Fibroblast of upper back skin (primary cell): ENCODE measurements around the gene GLYATL3.

ENCODE experiments used
- DNase-seq: peaks from one replicate; pipeline ENCODE4 v3.0.0-alpha.2; 2013

Gene GLYATL3

GRCh38 chr6:49514571-49515484 lies 15.1 kb downstream of the GLYATL3 start:
- no peak for DNase-seq

GRCh38 chr6:49515485-49516146 lies 15.9 kb downstream of the GLYATL3 start:
- DNase-seq: no peak

GRCh38 chr6:49516147-49516505 lies 16.4 kb downstream of the GLYATL3 start:
- DNase-seq: no peak

DNA sequence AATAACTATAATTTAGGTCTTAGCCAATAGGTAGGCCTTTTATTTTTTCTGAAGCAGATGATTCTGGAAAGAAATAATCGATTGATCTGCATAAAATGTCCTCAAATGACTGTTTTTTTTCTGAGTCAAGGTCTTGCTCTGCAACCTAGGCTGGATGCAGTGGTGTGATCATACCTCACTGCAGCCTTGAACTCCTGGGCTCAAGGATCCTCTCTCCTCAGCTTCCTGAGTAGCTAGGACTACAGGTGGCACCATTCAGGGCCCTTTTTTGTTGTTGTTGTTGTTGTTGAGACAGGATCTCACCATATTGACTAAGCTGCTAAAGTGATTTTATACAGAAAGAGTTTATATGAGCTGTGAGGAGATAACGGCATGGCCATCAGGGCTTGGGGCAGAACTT lies 18.2 kb downstream of the GLYATL3 start:
- DNase-seq: no peak

- DNase-seq: no peak
Measured at GRCh38 chr6:49519660-49520059, 19.9 kb downstream of the GLYATL3 start.

GRCh38 chr6:49522710-49523593 lies 23.2 kb downstream of the GLYATL3 start:
- no peak for DNase-seq

DNA sequence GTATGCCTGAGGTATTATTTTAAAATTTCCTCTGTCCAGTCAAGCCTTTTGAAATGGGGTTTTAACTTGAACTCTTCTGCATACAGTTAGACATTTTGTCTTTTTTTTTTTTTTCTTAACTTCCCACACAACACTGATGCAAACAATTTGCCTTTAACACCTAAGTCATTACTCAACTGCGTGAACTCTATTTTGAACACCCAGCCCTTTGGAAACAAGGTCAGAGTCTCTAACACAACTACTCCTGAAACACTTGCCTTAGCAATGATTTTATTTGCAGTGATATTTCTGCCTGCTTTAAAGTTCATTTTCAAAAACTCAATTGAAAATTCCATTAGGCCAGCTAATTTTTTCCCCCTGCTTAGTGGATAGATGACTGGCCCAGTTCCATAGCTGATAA lies 24.2 kb downstream of the GLYATL3 start:
- DNase-seq: no peak

DNA sequence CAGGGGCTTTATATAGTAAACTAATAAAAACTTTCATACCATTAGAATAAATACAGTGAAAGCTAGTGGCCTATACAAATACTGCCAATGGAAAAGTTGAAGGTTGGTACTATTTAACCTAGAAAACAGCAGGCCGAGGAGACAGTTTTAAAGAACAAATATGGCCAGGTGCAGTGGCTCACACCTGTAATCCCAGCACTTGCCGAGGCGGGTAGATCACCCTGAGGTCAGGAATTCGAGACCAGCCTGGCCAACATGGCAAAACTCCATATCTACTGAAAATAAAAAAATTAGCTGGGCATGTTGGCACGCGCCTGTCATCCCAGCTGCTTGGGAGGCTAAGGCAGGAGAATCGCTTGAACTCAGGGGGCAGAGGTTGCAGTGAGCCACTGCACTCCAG lies 24.8 kb downstream of the GLYATL3 start:
- no peak for DNase-seq

GRCh38 chr6:49526598-49526997 lies 26.9 kb downstream of the GLYATL3 start:
- DNase-seq: no peak

DNA sequence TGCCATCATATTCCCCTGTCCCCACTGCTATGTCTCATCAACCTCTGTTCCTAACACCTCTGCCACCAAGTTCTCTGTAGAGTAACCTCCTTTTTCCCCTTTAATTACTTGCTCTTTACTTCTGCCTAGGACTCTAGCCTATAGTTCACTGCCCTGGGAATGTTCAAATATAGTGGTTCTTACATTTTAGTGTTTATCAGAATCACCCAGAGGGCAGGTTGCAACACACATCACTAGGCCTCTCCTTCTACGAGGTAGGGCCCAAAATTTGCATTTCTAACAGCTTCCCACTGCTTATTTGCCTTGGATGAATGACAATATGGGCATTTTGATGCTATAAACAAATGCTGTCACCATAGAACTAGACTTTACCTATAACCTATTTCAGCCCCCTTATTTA lies 27.6 kb downstream of the GLYATL3 start:
- no peak for DNase-seq

DNA sequence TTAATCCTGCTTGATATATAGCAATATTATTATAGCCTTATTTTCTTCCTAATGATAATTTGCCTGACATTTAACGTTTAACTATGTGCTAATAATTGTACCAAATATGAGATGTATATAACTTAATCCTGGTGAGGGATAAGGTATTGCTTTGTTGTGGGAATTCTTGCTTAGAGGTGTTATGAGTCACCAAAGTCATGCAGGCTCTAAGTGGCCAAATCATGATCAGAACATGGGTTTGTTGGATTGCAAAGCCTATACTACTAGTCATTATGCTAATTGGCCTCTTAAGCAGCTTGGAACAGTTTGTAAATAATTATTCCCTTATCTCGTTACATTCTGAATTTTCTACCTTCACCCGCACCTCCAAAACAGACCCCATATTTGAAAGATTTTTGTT lies 28.8 kb downstream of the GLYATL3 start:
- DNase-seq: no peak

DNA sequence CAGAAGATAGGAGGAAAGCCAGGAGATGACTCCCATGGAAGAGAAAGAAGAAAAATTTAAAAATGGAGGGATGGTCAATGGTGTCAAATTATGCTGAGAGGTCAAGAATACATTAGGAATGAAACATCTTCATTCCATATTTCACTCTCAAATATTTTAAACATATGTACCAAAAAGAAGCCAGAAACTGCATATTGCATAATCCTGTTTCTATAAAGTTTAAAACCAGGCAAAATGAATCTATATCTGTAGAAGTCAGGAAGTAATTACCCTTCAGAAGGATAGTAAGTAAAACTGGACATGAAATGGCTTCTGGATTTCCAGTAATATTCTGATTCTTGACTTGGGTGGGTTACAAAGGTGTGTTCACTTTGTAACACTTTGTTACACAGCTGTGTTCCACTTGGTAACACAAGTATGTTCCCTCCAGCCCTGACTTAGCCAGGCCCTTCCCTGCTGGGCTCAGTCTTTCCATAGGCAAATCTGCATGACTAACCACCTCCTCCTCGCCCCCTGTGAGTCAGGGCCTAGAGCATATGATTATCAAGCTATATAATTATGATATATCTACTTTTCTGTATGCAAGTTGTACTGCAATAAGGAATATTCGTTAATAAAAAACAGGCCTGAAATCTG lies 30.5 kb downstream of the GLYATL3 start:
- DNase-seq: no peak

DNA sequence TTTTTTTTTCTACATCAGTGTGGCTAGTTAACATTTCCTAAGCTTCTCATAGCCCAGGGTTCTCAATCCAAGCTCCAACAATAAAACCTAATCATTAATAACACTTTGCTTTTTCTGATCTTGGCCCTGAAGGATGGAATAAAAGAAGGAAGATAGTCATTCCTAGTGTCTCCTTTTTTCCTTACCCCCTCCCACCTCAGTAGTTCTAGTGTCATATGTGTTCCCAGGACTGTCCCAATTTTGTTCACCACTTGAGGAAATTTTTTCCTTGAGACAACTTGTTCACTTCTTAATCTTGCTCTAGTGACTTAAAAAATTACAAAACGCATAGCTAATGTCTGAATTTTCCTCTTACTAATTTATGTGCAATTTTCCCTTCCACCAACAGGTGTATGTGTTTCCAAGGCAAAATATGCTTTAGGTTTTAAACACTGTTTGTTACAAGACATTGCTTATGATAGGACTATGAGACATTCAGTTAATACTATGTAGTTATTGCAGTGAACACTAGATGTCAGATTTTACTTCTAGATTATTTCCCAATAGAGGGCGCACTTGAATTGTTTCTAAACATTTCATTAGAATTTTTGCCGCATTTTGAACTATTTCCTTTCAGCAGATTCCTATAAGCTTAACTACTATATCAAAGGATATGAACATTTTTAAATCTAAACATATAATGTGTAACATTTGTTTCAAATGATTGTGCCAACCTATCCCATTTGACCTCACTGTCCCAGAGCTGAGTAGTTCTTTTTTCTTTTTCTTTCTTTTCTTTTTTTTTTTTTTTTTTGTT lies 32.2 kb downstream of the GLYATL3 start:
- peak; percentile 64 for DNase-seq

GRCh38 chr6:49535795-49536194 lies 36.1 kb downstream of the GLYATL3 start:
- no peak for DNase-seq

DNA sequence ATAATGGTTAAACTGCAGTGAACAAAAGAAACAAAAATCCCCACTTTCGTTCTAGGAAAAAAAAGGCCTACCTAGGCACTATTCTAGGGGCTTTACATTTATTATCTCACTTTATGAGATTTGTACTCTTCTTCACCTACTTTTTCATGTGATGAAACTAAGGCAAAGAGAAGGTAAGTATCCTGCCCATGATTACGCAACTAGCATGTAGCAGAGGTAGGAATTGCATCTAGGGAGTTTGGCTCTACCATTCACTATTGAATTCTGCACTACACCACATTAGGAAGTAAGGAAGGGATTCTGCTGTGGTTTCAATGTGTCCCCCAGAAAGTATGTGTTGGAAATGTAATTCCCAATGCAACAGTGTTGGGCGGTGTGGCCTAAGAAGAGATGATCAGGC lies 39.4 kb downstream of the GLYATL3 start:
- DNase-seq: no peak

DNA sequence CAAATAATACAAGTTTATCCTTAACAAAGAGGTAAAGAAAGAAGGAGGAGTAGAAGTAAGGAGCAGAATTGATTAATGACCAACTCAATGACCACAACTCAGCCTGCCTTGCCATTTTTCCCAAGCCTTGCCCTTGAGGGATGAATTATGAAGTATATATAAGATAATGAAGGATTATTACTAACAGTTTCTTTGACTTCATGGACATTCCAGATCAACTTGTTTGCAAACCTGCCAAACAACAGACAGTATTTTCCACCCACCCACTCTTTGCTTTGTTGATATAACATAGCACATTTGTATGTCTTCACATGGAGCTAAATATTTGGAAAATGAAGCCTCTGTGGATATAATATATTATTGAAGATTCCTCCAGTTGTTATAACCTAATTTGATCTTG lies 40.9 kb downstream of the GLYATL3 start:
- peak; percentile 20 for DNase-seq

DNA sequence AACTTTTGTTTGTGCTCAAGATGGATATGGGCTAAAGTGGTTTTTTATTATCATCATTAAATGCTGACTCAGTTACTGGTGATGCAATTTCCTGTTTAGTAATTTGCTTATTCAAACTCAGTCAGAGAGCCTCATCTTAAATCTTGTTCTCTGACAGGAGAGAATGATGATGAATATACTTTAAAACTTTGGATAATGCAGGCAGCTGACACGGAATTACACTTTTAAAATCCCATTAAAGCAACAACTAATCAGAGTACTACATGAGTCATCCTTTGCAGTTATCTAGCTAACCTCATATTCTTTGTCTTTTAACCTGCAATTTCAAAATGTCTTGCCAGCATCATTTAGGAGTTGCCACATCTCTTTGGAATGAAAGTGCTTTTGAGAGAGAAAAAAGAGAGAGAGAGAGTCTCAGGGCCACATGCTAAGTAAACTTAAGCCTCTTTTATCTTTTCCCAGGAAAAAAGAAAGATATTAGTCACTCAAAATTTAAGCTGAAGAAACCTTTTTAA lies 41.5 kb downstream of the GLYATL3 start:
- peak; percentile 86 for DNase-seq

DNA sequence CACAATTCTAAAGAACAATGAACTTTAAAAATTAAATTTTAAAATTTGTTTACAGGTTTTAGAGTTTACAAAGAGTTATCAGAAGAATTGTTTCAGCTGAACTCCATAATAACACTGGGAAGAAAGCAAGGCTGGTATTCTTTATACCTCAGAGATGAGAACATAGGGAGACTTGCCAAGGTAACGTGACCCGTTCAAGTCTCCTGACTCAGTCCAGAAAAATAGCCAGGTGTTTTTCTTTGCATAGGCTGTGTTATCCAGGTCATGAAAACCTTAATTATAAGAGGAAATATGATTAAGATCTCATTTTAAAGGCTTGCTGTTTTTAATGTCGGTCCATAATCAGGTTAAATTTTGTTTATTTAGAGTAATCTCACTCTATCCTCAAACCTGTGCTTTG lies 42.2 kb downstream of the GLYATL3 start:
- no peak for DNase-seq

- DNase-seq: no peak
Measured at GRCh38 chr6:49543087-49543858, 43.5 kb downstream of the GLYATL3 start.

DNA sequence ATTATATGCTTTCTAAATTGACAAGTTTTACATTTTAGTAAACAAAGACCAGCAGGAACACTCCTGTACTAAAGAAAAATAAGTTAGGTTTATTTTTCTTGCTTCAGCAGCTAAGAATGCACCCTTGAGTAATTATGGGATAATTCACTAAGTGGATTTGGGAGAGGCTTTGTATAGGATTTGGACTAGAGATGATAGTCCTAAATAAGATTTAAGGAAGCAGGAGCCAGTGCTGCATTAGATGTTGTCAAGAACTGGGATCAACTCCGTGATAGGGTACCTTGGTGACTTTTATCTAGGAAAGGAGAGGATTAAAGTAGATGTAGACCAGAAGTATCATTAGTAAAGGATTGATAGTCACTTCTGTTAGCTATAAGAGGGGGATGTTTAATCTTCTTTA lies 46.6 kb downstream of the GLYATL3 start:
- DNase-seq: no peak
